Hematopoietic multipotent progenitor cell treated with erythropoietin and hydrocortisone succinate and interleukin-3 and kit ligand, for 17 days (in vitro differentiated cells): ENCODE data around the gene SOX18.
"Not testable (repeated sequence)": the region's sequence is repeated elsewhere in the genome, so short reads cannot be mapped to it uniquely, and the experiment has no call there.

ENCODE experiments used
- DNase-seq: peaks from one replicate; pipeline ENCODE4 v3.0.0-alpha.2; 2015; ENCODE audit warnings: low spot score

Gene SOX18

DNA sequence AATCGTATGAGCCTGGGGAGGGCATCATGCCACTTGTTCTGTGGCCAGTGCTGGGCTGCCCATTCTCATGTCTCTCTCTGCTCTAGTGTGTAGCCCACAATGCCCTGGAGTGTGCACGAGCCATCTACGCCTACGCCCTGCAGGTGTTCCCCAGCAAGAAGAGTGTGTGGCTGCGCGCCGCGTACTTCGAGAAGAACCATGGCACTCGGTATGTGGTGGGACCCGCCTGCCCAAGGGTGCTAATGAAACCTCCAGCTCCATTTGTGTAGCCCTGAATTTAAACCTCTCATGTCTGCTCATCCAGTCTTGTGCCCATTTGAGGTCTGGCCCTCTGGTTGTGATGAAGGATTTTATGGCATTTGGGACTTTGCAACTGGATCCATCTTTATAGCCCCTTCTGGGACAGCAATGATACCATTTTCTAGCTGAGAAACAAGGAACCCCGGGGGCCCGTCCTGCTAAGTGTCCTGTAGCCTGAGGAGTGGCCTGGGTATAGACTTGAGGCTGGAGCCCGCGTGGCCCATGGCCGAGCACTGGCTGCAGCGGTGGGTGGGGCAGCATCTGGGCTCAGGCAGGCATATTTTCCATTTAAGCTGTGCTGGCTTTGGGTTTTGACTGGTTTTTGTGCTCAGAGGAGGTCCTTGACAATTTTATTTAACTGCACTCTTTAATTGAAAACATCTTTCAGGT, 26.6 kb downstream of the SOX18 start:
- DNase-seq, result no peak

DNA sequence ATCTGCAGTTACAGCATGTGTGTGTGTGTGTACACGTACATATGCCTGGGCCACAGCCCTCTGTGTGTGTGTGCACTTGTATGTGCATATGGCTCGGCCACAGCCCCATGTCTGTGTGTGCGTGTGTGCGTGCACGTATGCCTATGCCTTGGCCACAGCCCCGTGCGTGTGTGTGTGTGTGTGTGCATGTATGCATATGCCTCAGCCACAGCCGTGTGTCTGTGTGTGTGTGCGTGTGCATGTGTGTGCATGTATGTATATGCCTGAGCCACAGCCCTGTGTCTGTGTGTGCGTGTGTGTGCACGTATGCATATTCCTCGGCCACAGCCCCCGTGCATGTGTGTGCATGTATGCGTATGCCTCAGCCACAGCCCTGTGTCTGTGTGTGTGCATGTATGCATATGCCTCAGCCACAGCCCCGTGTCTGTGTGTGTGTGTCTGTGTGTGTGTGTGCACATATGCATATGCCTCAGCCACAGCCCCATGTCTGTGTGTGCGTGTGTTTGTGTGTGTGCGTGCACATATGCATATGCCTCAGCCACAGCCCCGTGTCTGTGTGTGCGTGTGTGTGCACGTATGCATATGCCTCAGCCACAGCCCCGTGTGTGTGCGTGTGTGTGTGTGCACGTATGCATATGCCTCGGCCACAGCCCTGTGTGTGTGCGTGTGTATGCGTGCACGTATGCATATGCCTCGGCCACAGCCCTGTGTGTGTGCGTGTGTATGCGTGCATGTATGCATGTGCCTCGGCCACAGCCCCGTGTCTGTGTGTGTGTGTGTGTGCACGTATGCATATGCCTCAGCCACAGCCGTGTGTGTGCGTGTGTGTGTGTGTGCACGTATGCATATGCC, 28.1 kb downstream of the SOX18 start:
- DNase-seq, result no peak

DNA sequence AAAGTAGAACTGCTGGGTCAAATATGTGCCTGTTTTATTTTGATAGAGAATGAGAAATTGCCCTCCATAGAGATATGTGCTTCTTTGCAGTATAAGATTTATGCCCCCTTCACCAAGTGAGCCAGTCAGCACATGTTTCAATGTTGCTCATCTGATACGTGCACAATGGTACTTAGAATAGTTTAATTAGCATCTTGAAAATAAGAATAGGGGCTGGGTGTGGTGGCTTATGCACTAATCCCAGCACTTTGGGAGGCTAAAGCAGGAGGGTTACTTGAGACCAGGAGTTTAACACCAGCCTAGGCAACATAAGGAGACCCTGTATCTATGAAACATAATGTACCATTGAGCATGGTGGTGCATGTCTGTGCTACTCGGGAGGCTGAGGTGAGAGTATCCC, 33.8 kb downstream of the SOX18 start:
- DNase-seq, result no peak

DNA sequence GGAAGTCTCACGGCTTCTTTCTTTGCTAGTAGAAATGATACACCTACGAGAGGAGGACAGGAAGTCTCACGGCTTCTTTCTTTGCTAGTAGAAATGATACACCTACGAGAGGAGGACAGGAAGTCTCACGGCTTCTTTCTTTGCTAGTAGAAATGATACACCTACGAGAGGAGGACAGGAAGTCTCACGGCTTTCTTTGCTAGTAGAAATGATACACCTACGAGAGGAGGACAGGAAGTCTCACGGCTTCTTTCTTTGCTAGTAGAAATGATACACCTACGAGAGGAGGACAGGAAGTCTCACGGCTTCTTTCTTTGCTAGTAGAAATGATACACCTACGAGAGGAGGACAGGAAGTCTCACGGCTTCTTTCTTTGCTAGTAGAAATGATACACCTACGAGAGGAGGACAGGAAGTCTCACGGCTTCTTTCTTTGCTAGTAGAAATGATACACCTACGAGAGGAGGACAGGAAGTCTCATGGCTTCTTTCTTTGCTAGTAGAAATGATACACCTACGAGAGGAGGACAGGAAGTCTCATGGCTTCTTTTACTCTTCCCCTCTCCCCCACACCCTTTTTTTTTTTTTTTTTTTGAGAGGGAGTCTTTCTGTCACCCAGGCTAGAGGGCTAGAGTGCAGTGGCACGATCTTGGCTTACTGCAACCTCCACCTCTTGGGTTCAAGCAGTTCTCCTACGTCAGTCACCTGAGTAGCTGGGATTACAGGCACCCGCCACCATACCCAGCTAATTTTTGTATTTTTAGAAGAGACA, 36.9 kb downstream of the SOX18 start:
- DNase-seq, result not testable (repeated sequence)

GRCh38 chr20:64011366-64011779, 38.1 kb downstream of the SOX18 start:
- DNase-seq, result no peak

- no peak for DNase-seq
These were observed 38.7 kb downstream of the SOX18 start for GRCh38 chr20:64010711-64011237.

GRCh38 chr20:64009811-64010387, 39.5 kb downstream of the SOX18 start:
- no peak for DNase-seq

GRCh38 chr20:64006902-64007301, 42.5 kb downstream of the SOX18 start:
- DNase-seq, result no peak

GRCh38 chr20:64006490-64006889, 42.9 kb downstream of the SOX18 start:
- DNase-seq, result no peak

DNA sequence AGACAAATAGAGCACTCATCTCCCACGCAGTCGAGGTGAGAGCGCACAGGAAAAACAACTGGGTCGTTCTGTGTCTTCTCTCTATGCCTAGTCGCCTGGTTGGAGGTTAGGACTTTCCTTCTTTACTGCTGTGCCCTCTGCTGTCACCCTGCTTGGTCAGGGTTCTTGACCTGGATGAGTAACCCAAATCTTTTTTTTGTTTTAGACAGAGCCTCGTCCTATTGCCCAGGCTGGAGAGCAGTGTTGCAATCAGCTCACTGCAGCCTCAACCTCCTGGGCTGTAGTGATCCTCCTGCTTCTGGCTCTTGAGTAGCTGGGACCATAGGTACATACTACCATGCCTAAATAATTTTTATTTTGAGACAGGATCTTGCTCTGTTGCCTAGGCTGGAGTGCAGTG, 44.0 kb downstream of the SOX18 start:
- no peak for DNase-seq

GRCh38 chr20:64003960-64004725, 45.3 kb downstream of the SOX18 start:
- DNase-seq, result no peak

DNA sequence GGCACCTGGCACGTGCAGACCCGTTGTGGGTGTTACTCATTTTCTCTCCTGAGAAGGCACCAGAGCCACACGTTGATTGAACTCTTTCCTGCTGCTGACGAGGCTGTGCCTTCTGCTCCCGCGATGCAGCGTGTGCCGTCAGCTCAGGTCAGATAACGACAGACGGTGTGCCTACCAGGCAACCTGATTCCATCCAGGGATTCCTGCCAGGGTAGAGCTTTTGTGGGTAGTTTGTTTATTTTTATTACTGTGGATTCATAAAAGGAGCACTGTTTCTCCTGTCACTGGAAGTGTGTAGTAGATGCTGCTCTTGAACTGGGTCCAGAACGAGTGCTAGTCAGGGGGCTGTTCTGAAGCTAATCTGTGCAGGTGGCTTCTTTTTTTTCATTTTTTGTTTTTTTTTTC, 47.8 kb downstream of the SOX18 start:
- no peak for DNase-seq

DNA sequence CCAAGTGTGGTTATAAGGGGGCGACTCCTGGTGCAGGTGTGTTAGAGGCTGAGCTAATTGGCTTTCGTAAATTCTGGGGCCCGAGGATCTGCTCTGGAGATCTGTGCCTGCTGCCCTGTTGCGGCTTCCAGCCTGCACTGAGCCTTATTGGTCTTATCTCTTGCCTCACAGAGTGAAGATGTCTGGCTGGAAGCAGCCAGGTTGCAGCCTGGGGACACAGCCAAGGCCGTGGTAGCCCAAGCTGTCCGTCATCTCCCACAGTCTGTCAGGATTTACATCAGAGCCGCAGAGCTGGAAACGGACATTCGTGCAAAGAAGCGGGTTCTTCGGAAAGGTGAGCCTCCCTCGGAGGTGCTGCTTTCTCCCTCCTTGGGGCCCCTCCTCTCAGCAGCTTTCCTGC, 48.5 kb downstream of the SOX18 start:
- no peak for DNase-seq
